ENCODE data around the gene GAB2.

The GAB2 gene

GRCh38 chr11:78460471-78460870, 42.9 kb upstream of the GAB2 start:
- no peak overlapping the region for H3K4me3 ChIP-seq (ENCODE audit: low read depth in 1 of 2, low read length in 2 of 2)
- no peaks in the 10 kb centered on the region for H3K27me3 ChIP-seq (ENCODE audit: insufficient read depth, low read length, poor library complexity)
- H4K20me1 ChIP-seq (ENCODE audit: insufficient read depth, low read length): no peaks in the 10 kb centered on the region
- H3K79me2 ChIP-seq (ENCODE audit: insufficient read depth, low read length): no peaks in the 10 kb centered on the region
- peaks cover 78% of the 10 kb centered on the region for H3K36me3 ChIP-seq (ENCODE audit: insufficient read depth, low read length)
- TF ChIP-seq CTCF (IDR thresholded peaks at IDR 0.05; ENCODE audit: borderline replicate concordance, extremely low read depth, low read length, poor library complexity, severe bottlenecking) (no peak), EZH2 (IDR thresholded peaks at IDR 0.05; ENCODE audit: borderline replicate concordance, low read depth, low read length, severe bottlenecking) (no peak)
- H3K4me2 ChIP-seq (ENCODE audit: insufficient read depth, low read length): no peak overlapping the region
- H3K27ac ChIP-seq (ENCODE audit: low read length): no peak overlapping the region
- no peak overlapping the region for H2AFZ ChIP-seq (ENCODE audit: low read depth, low read length)
- H3K9ac ChIP-seq (ENCODE audit: low read depth, low read length): no peak overlapping the region
- H3K9me3 ChIP-seq (ENCODE audit: insufficient read depth, low read length, severe bottlenecking): no peaks in the 10 kb centered on the region
- ATAC-seq (ENCODE audit: insufficient read depth, low read depth) (no peak), DNase-seq (no peak)
- no peaks in the 10 kb centered on the region for H3K4me1 ChIP-seq (ENCODE audit: insufficient read depth, low read length)

- no peak for TF ChIP-seq EZH2 (IDR thresholded peaks at IDR 0.05; ENCODE audit: borderline replicate concordance, low read depth, low read length, severe bottlenecking)
- no peak for TF ChIP-seq CTCF (IDR thresholded peaks at IDR 0.05; ENCODE audit: borderline replicate concordance, extremely low read depth, low read length, poor library complexity, severe bottlenecking)
- H3K4me2 ChIP-seq (ENCODE audit: insufficient read depth, low read length): no peak overlapping the region
- H3K36me3 ChIP-seq (ENCODE audit: insufficient read depth, low read length): peaks cover 73% of the 10 kb centered on the region
- H4K20me1 ChIP-seq (ENCODE audit: insufficient read depth, low read length): no peaks in the 10 kb centered on the region
- H3K79me2 ChIP-seq (ENCODE audit: insufficient read depth, low read length): no peaks in the 10 kb centered on the region
- no peaks in the 10 kb centered on the region for H3K27me3 ChIP-seq (ENCODE audit: insufficient read depth, low read length, poor library complexity)
- H3K27ac ChIP-seq (ENCODE audit: low read length): no peak overlapping the region
- no peak overlapping the region for H2AFZ ChIP-seq (ENCODE audit: low read depth, low read length)
- ATAC-seq (ENCODE audit: insufficient read depth, low read depth) (no peak), DNase-seq (no peak)
- H3K4me1 ChIP-seq (ENCODE audit: insufficient read depth, low read length): 0 out of 2 replicates have a peak, but pooled peaks cover 1% of the 10 kb centered on the region
- H3K9me3 ChIP-seq (ENCODE audit: insufficient read depth, low read length, severe bottlenecking): no peaks in the 10 kb centered on the region
- no peak overlapping the region for H3K9ac ChIP-seq (ENCODE audit: low read depth, low read length)
- no peak overlapping the region for H3K4me3 ChIP-seq (ENCODE audit: low read depth in 1 of 2, low read length in 2 of 2)
Observed at GRCh38 chr11:78459738-78460137, 42.1 kb upstream of the GAB2 start.

GRCh38 chr11:78457448-78457847, 39.8 kb upstream of the GAB2 start:
- Histone ChIP-seq H2AFZ (ENCODE audit: low read depth, low read length) (no peak overlapping the region), H3K79me2 (ENCODE audit: insufficient read depth, low read length) (no peaks in the 10 kb centered on the region), H3K9ac (ENCODE audit: low read depth, low read length) (no peak overlapping the region), H4K20me1 (ENCODE audit: insufficient read depth, low read length) (no peaks in the 10 kb centered on the region), H3K9me3 (ENCODE audit: insufficient read depth, low read length, severe bottlenecking) (no peaks in the 10 kb centered on the region), H3K36me3 (ENCODE audit: insufficient read depth, low read length) (peaks cover 55% of the 10 kb centered on the region), H3K27me3 (ENCODE audit: insufficient read depth, low read length, poor library complexity) (no peaks in the 10 kb centered on the region), H3K4me2 (ENCODE audit: insufficient read depth, low read length) (no peak overlapping the region), H3K4me3 (ENCODE audit: low read depth in 1 of 2, low read length in 2 of 2) (no peak overlapping the region), H3K27ac (ENCODE audit: low read length) (no peak overlapping the region), H3K4me1 (ENCODE audit: insufficient read depth, low read length) (peaks cover 20% of the 10 kb centered on the region)
- TF ChIP-seq CTCF (IDR thresholded peaks at IDR 0.05; ENCODE audit: borderline replicate concordance, extremely low read depth, low read length, poor library complexity, severe bottlenecking): no peak
- no peak for TF ChIP-seq EZH2 (IDR thresholded peaks at IDR 0.05; ENCODE audit: borderline replicate concordance, low read depth, low read length, severe bottlenecking)
- ATAC-seq (ENCODE audit: insufficient read depth, low read depth) (no peak), DNase-seq (no peak)

All from DND-41 (cell line).